Measurements from ENCODE around the gene CAPZA2.
A peak's percentile ranks its signal among the peaks of the same experiment; 100 is the strongest.
"Not testable (repeated sequence)": the region's sequence is repeated elsewhere in the genome, so short reads cannot be mapped to it uniquely, and the experiment has no call there.

The CAPZA2 gene

DNA sequence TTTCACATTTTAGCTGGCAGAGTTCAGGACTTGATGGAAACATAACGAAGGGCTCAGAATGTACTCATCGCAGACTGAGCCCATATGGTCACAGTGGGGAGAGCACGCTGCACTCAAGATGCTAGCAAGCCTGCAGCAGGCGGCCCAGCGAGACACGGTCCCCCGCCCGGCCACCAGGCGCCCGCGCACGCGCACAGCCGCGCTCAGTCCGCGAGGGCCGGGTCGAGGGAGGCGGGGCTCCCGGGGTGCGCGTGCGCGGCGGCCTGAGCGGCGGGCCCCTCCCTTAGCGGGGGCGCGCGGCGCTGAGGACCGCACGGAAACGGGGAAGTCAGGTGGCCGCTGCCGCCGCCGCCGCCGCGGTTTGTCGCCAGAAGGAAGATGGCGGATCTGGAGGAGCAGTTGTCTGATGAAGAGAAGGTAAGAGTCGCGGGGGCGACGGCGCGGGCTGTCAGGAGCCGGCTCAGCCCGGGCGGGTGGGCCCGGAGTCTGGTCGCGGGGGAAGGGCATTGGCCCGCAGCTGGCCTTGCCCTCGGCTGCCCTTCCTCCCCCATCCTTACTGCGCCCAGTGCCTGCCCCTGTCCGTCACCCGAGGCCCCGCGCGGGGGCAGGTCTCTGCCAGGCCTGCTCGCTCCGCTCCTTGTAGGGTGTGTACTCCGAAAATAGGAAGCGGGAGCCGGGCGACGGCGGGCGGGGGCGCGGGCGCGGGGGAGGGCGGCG is at the start of gene CAPZA2:
TSS of gene CAPZA2 (plus strand) at position 354 of the 717 bp plus-strand sequence. CDS start at position 379, 25 bp downstream.
- no peaks in the 10 kb centered on the region for H3K9me3 ChIP-seq
- TF ChIP-seq, protein P1, sequence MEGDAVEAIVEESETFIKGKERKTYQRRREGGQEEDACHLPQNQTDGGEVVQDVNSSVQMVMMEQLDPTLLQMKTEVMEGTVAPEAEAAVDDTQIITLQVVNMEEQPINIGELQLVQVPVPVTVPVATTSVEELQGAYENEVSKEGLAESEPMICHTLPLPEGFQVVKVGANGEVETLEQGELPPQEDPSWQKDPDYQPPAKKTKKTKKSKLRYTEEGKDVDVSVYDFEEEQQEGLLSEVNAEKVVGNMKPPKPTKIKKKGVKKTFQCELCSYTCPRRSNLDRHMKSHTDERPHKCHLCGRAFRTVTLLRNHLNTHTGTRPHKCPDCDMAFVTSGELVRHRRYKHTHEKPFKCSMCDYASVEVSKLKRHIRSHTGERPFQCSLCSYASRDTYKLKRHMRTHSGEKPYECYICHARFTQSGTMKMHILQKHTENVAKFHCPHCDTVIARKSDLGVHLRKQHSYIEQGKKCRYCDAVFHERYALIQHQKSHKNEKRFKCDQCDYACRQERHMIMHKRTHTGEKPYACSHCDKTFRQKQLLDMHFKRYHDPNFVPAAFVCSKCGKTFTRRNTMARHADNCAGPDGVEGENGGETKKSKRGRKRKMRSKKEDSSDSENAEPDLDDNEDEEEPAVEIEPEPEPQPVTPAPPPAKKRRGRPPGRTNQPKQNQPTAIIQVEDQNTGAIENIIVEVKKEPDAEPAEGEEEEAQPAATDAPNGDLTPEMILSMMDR (IDR thresholded peaks at IDR 0.05): peak; percentile 62 to 95
- intact Hi-C loops (cut with DNase I; ENCODE audit: low total_unique reads): loop anchor here (10.0 kb wide), 1 partner anchor 62 kb away; no protein-coding TSS in a partner anchor
- H3K27me3 ChIP-seq: no peaks in the 10 kb centered on the region
- peaks cover 0 to 42% (median 10%) of the 10 kb centered on the region in 4 donors for H3K4me1 ChIP-seq
- H3K36me3 ChIP-seq: no peaks in the 10 kb centered on the region
- H3K4me3 ChIP-seq: peak within 1 kb of the TSS; percentile 73 to 94
- peak; percentile 86 to 96 for DNase-seq
- H3K27ac ChIP-seq: peak within 1 kb of the TSS; percentile 95 to 100

- intact Hi-C loops (cut with DNase I; ENCODE audit: low total_unique reads): loop anchor here (5.0 kb wide), 1 partner anchor 566 kb away; no protein-coding TSS in a partner anchor
Measured at GRCh38 chr7:116812860-116813259, 49.5 kb upstream of the CAPZA2 start.

GRCh38 chr7:116813371-116813770 is 49.0 kb upstream of the CAPZA2 start:
- intact Hi-C loops (cut with DNase I; ENCODE audit: low total_unique reads): loop anchor here (5.0 kb wide), 1 partner anchor 566 kb away; no protein-coding TSS in a partner anchor
- not testable (repeated sequence) for H3K9me3 ChIP-seq

More at GRCh38 chr7:116812860-116813259, 49.5 kb upstream of the CAPZA2 start:
- no peaks in the 10 kb centered on the region for H3K36me3 ChIP-seq
- no peaks in the 10 kb centered on the region for H3K9me3 ChIP-seq
- no peaks in the 10 kb centered on the region for H3K27me3 ChIP-seq
- H3K4me1 ChIP-seq: peaks cover 0 to 21% (median 7%) of the 10 kb centered on the region in 4 donors
- no peak for DNase-seq
- no peak overlapping the region for H3K4me3 ChIP-seq
- H3K27ac ChIP-seq: no peak overlapping the region
- TF ChIP-seq, protein P1 (IDR thresholded peaks at IDR 0.05): no peak

GRCh38 chr7:116815041-116815440 is 47.3 kb upstream of the CAPZA2 start:
- no peak overlapping the region for H3K27ac ChIP-seq
- no peak for DNase-seq
- intact Hi-C loops (cut with DNase I; ENCODE audit: low total_unique reads): no loop called here
- no peaks in the 10 kb centered on the region for H3K27me3 ChIP-seq
- no peaks in the 10 kb centered on the region for H3K36me3 ChIP-seq
- no peaks in the 10 kb centered on the region for H3K9me3 ChIP-seq
- peaks cover 0 to 13% (median 4%) of the 10 kb centered on the region in 4 donors for H3K4me1 ChIP-seq
- no peak overlapping the region for H3K4me3 ChIP-seq
- TF ChIP-seq, protein P1 (IDR thresholded peaks at IDR 0.05): no peak

More at GRCh38 chr7:116813371-116813770, 49.0 kb upstream of the CAPZA2 start:
- not testable (repeated sequence) for H3K27ac ChIP-seq, H3K4me3 ChIP-seq, H3K27me3 ChIP-seq, DNase-seq, H3K36me3 ChIP-seq
- peaks cover 0 to 21% (median 7%) of the 10 kb centered on the region in 4 donors for H3K4me1 ChIP-seq

GRCh38 chr7:116820149-116820548 is 42.2 kb upstream of the CAPZA2 start:
- Histone ChIP-seq H3K4me3 (no peak overlapping the region), H3K36me3 (no peaks in the 10 kb centered on the region), H3K27ac (no peak overlapping the region), H3K9me3 (no peaks in the 10 kb centered on the region), H3K27me3 (no peaks in the 10 kb centered on the region), H3K4me1 (no peaks in the 10 kb centered on the region)
- intact Hi-C loops (cut with DNase I; ENCODE audit: low total_unique reads): no loop called here
- no peak for DNase-seq
- TF ChIP-seq, protein P1 (IDR thresholded peaks at IDR 0.05): no peak

DNA sequence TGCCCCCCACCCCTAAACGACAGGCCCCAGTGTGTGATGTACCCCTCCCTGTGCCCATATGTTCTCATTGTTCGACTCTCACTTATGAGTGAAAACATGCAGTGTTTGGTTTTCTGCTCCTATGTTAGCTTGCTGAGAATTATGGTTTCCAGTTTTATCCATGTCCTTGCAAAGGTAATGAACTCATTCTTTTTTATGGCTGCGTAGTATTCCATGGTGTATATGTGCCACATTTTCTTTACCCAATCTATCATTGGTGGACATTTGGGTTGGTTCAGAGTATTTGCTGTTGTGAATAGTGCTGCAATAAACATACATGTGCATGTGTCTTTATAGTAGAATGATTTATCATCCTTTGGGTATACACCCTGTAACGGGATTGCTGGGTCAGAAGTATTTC is 40.7 kb upstream of the CAPZA2 start:
- H3K36me3 ChIP-seq; H3K27ac ChIP-seq; DNase-seq; H3K27me3 ChIP-seq; H3K4me3 ChIP-seq; H3K9me3 ChIP-seq; intact Hi-C loops (cut with DNase I; ENCODE audit: low total_unique reads); H3K4me1 ChIP-seq: not testable (repeated sequence)
